ENCODE measurements around the gene CPAMD8. TPM values are rescaled to one million over a fixed set of nuclear protein-coding genes. Genes with fewer than 3 reads are reported as not detected.

CPAMD8 gene
- total RNA-seq, 1 donor from 2014 or later: 16.3 TPM

DNA sequence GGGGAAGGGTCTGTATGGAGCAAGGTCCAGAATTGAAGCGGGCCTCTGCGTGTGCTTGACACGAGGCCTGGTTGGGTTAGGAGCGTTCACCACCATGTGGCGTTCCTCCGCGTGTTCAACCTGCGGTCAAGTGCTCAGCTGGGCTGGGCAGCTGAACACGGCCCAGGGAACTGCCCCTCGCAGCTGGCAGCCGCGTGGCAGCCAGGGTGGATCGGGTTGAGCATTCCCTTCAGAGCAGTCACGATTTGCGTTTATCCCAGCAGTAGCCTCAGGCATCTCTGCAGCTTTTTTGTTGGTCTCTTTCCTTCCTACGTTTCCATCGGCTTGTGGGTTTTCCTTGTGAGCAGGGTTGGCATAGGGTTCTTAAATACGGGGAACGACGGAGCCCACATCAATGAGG, 166.5 kb downstream of the CPAMD8 start:
- Histone ChIP-seq H3K4me2 (no peak overlapping the region), H3K4me1 (no peaks in the 10 kb centered on the region), H3K36me3 (no peaks in the 10 kb centered on the region), H3K79me2 (ENCODE audit: low read depth) (no peaks in the 10 kb centered on the region), H3K27me3 (no peaks in the 10 kb centered on the region), H3K4me3 (no peak overlapping the region), H3K9ac (no peak overlapping the region), H4K20me1 (ENCODE audit: low read depth) (no peaks in the 10 kb centered on the region), H2AFZ (replicated peaks) (no peak overlapping the region), H3F3A (ENCODE audit: low read depth) (no peaks in the 10 kb centered on the region), H3K27ac (no peak overlapping the region), H3K9me3 (ENCODE audit: low read depth) (no peaks in the 10 kb centered on the region)
- Mint-ChIP-seq H3K4me3 (no peak overlapping the region), H3K9me3 (no peaks in the 10 kb centered on the region), H3K4me1 (peaks cover 3% of the 10 kb centered on the region), H3K27ac (peak overlapping the region; percentile 69), H3K36me3 (peaks cover 22% of the 10 kb centered on the region), H3K27me3 (ENCODE audit: insufficient read depth, low read depth) (peaks cover 2% of the 10 kb centered on the region)
- TF ChIP-seq, protein P1, sequence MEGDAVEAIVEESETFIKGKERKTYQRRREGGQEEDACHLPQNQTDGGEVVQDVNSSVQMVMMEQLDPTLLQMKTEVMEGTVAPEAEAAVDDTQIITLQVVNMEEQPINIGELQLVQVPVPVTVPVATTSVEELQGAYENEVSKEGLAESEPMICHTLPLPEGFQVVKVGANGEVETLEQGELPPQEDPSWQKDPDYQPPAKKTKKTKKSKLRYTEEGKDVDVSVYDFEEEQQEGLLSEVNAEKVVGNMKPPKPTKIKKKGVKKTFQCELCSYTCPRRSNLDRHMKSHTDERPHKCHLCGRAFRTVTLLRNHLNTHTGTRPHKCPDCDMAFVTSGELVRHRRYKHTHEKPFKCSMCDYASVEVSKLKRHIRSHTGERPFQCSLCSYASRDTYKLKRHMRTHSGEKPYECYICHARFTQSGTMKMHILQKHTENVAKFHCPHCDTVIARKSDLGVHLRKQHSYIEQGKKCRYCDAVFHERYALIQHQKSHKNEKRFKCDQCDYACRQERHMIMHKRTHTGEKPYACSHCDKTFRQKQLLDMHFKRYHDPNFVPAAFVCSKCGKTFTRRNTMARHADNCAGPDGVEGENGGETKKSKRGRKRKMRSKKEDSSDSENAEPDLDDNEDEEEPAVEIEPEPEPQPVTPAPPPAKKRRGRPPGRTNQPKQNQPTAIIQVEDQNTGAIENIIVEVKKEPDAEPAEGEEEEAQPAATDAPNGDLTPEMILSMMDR (IDR thresholded peaks at IDR 0.05): no peak
- TF ChIP-seq EZH2phosphoT487 (IDR thresholded peaks at IDR 0.05) (no peak), EZH2 (IDR thresholded peaks at IDR 0.05) (no peak)
- DNase-seq (ENCODE audit: low spot score): no peak

GRCh38 chr19:16859626-16860025, 167.0 kb downstream of the CPAMD8 start:
- Mint-ChIP-seq H3K9me3 (no peaks in the 10 kb centered on the region), H3K4me1 (peaks cover 3% of the 10 kb centered on the region), H3K4me3 (no peak overlapping the region), H3K36me3 (peaks cover 24% of the 10 kb centered on the region), H3K27ac (no peak overlapping the region), H3K27me3 (ENCODE audit: insufficient read depth, low read depth) (peaks cover 5% of the 10 kb centered on the region)
- no peak for DNase-seq (ENCODE audit: low spot score)
- Histone ChIP-seq H3K27ac (no peak overlapping the region), H3K79me2 (ENCODE audit: low read depth) (no peaks in the 10 kb centered on the region), H3K36me3 (no peaks in the 10 kb centered on the region), H3F3A (ENCODE audit: low read depth) (no peaks in the 10 kb centered on the region), H3K9ac (no peak overlapping the region), H3K9me3 (ENCODE audit: low read depth) (no peaks in the 10 kb centered on the region), H3K4me3 (no peak overlapping the region), H3K4me2 (no peak overlapping the region), H3K27me3 (no peaks in the 10 kb centered on the region), H3K4me1 (no peaks in the 10 kb centered on the region), H4K20me1 (ENCODE audit: low read depth) (no peaks in the 10 kb centered on the region), H2AFZ (replicated peaks) (no peak overlapping the region)
- TF ChIP-seq EZH2phosphoT487 (IDR thresholded peaks at IDR 0.05) (no peak), EZH2 (IDR thresholded peaks at IDR 0.05) (no peak)
- TF ChIP-seq, protein P1 (IDR thresholded peaks at IDR 0.05): no peak

DNA sequence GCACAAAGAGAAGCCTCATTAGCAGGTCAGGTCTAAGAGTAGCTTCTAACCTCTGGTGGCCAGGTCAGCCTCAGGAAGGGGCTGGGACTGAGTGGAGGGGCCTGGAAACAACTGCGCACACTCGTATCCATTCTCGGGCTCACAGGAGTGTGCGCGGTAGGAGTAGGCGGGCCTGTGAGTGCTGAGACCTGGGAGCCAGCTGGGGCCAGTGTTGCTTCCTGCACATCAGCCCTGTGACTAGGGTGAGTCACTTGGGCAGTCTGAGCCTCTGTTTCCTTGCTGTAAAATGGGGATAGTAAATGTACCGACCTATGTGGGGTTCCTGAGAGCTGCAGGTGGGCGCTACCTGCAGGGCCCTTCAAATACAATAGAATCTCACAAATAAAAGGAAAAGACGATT, 170.5 kb downstream of the CPAMD8 start:
- Histone ChIP-seq H4K20me1 (ENCODE audit: low read depth) (peaks cover 2% of the 10 kb centered on the region), H3K9me3 (ENCODE audit: low read depth) (no peaks in the 10 kb centered on the region), H3K4me3 (no peak overlapping the region), H3K9ac (no peak overlapping the region), H3K36me3 (no peaks in the 10 kb centered on the region), H3F3A (ENCODE audit: low read depth) (no peaks in the 10 kb centered on the region), H3K4me1 (no peaks in the 10 kb centered on the region), H3K79me2 (ENCODE audit: low read depth) (no peaks in the 10 kb centered on the region), H3K4me2 (no peak overlapping the region), H3K27me3 (no peaks in the 10 kb centered on the region), H2AFZ (replicated peaks) (no peak overlapping the region), H3K27ac (no peak overlapping the region)
- H3K36me3 Mint-ChIP-seq: peaks cover 24% of the 10 kb centered on the region
- no peaks in the 10 kb centered on the region for H3K9me3 Mint-ChIP-seq
- no peak overlapping the region for H3K27ac Mint-ChIP-seq
- TF ChIP-seq EZH2 (IDR thresholded peaks at IDR 0.05) (no peak), EZH2phosphoT487 (IDR thresholded peaks at IDR 0.05) (no peak)
- TF ChIP-seq, protein P1 (IDR thresholded peaks at IDR 0.05): no peak
- H3K27me3 Mint-ChIP-seq (ENCODE audit: insufficient read depth, low read depth): peaks cover 6% of the 10 kb centered on the region
- DNase-seq (ENCODE audit: low spot score): no peak
- H3K4me3 Mint-ChIP-seq: no peak overlapping the region
- no peaks in the 10 kb centered on the region for H3K4me1 Mint-ChIP-seq
